H54 (cell line): ENCODE data around the gene SLC4A11.
A peak's percentile ranks its signal among the peaks of the same experiment; 100 is the strongest.

Experiments used
- DNase-seq: peaks from one replicate; pipeline ENCODE4 v3.0.0; 2011; ENCODE audit warnings: low spot score, mixed read lengths; ENCODE audit not compliant: insufficient read length
- FAIRE-seq: peaks from 3 replicates; lab custom pipeline; 2011; peaks lifted over from hg19 to GRCh38; lab: Jason Lieb, UNC
- POLR2A ChIP-seq: IDR thresholded peaks from 2 replicates; pipeline ENCODE4 v1.6.1; 2011; ENCODE audit warnings: low read depth, mild to moderate bottlenecking, low read length

SLC4A11 gene

DNA sequence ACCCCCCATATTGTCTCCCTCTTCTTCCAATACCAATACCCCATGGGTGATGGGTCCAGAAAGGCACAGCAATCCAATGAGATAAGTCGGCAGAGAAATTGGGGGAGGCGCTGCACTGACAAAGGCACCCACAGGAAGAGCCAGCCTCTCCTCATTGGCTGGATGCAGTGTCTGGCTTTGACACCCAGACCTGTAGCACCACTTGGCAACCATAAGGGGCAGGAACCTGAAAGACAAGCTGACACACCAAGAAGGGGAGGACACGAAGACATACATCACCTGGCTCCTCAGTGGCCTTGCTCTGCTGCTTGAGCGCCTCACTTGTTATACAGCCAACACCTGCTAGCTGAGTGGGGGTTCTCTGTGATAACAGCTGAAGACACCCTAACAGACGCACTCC is 19.4 kb upstream of the SLC4A11 start:
- no peak for FAIRE-seq
- TF ChIP-seq POLR2A: no peak
- no peak for DNase-seq

DNA sequence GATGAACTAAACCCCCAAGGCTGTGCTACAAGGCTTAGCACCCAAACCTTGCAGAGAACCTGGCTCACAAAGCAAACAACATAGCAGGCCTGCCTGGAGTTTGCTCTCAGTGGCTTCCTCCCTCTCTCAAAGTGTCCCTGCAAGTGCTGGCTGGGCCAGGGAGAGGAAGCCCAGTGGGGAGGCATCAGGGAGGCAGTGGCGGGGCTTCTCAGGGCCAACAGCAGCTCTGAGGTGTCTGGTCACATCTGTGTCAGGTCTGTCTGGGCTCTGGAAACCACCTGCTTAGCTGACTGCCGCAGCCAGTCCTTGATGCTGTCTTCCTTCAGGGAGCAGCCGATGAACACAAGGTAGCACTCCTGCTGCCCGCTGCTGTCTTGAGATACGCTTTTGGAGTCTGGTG is 16.7 kb upstream of the SLC4A11 start:
- TF ChIP-seq POLR2A: no peak
- DNase-seq (no peak), FAIRE-seq (no peak)

- peak; percentile 44 for DNase-seq
- FAIRE-seq: no peak
- TF ChIP-seq POLR2A: no peak
Observed at GRCh38 chr20:3251806-3252205, 12.8 kb upstream of the SLC4A11 start.

- FAIRE-seq (no peak), DNase-seq (no peak)
- no peak for TF ChIP-seq POLR2A
Observed at GRCh38 chr20:3250091-3250504, 11.1 kb upstream of the SLC4A11 start.

- DNase-seq (no peak), FAIRE-seq (no peak)
- no peak for TF ChIP-seq POLR2A
Observed at GRCh38 chr20:3248993-3249347, 10.0 kb upstream of the SLC4A11 start.

GRCh38 chr20:3248167-3248992 is 9.4 kb upstream of the SLC4A11 start:
- no peak for TF ChIP-seq POLR2A
- DNase-seq (no peak), FAIRE-seq (no peak)

DNA sequence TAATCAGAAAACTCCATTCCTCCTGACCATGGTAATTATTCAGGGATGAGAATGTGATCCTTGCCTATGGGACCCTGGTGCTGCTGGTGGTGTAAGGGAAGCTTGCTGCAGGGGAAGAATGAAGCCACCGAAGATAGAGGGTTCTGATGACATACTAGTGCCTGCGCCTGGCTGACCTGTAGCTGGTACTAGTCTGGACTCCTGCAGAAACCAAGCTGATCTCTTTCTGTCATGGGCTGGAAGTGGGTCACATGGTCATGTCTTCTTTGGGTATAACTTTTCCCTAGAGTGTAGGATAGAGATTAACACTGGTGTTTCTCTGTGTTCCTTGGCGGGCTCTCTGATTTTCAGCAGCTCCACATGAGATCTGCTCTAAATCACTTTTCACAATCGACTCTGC is 8.6 kb upstream of the SLC4A11 start:
- FAIRE-seq (no peak), DNase-seq (no peak)
- TF ChIP-seq POLR2A: no peak

- FAIRE-seq (no peak), DNase-seq (no peak)
- no peak for TF ChIP-seq POLR2A
Observed at GRCh38 chr20:3246682-3247081, 7.7 kb upstream of the SLC4A11 start.

DNA sequence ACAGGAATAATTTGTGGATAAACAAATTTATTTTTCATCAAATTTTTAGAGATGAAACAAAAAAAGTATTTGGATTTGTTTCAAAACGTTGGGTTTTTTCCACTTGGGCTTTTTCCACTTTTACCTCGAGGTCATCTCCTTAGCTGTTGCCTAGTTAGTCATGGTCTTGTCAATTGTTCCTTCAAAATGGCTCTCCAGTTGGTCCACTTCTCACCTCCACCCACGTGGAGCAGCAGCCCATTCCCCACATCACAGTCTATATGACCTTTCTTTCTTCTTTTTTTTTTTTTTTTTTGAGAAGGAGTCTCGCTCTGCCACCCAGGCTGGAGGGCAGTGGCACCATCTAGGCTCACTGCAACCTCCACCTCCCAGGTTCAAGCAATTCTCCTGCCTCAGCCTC is 6.7 kb upstream of the SLC4A11 start:
- no peak for TF ChIP-seq POLR2A
- DNase-seq: no peak
- FAIRE-seq: no peak

DNA sequence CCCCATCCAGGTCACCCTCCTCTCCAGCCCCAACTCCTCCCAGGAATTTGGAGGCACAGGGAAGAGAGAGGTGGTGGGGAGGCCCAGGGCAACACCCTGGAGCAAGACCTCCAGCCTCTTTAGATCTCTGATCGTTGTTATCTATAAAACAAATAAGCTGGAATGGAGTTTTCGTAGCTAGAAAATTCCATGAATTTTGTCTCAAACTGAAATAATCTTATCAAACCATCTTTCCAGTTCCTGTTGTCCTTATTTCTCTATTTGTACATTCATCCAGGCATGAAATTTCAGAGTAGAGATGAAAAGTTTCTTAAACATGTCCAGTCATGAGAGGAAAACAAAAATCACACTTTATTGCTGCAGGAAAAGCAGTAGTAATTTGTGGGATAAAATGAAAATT is 6.2 kb upstream of the SLC4A11 start:
- no peak for TF ChIP-seq POLR2A
- no peak for DNase-seq
- no peak for FAIRE-seq

DNA sequence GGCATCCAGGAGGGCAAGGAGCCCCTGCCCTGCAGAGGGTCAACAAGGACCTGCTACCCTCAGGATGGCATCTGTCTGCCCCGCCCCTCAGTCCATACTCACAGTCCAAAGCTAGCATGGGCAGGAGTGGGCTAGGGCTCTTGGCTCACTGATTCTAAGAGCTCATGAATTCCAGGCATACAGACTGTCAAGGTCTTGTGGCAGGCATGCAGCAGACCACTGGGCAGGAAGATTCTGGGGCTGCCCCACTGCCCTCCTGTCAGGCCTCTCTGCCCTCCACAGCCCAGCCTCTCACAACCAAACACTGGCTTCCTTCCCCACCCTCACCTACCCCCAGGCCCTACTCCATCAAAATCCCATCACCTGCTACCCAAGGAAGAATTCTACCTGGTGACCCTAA is 5.6 kb upstream of the SLC4A11 start:
- FAIRE-seq (no peak), DNase-seq (no peak)
- no peak for TF ChIP-seq POLR2A

GRCh38 chr20:3243718-3244358 is 4.8 kb upstream of the SLC4A11 start:
- TF ChIP-seq POLR2A: no peak

DNA sequence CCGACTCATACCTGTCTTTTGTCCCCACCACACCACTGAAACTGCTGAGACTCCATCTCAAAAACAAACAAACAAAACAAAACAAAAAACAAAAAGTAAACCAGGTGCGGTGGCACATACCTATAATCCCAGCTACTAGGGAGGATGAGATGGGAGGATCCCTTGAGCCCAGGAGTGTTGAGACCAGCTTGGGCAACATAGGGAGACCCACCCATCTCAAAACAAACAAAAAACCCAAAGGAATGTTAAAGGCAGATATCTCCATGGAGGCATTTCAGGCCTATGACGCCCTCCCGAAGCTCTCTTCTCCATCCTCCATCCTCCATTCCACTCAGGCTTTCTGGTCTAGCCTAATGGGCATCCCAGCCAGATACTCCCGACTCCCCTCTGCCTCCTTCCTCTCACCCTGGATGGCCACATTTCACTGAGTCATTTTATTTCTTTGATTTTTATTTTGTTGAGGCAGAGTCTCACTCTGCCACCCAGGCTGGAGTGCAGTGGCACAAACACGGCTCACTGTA is 3.2 kb upstream of the SLC4A11 start:
- FAIRE-seq (no peak), DNase-seq (no peak)
- TF ChIP-seq POLR2A: no peak

More at GRCh38 chr20:3243718-3244358, 4.8 kb upstream of the SLC4A11 start:
- no peak for DNase-seq
- no peak for FAIRE-seq

DNA sequence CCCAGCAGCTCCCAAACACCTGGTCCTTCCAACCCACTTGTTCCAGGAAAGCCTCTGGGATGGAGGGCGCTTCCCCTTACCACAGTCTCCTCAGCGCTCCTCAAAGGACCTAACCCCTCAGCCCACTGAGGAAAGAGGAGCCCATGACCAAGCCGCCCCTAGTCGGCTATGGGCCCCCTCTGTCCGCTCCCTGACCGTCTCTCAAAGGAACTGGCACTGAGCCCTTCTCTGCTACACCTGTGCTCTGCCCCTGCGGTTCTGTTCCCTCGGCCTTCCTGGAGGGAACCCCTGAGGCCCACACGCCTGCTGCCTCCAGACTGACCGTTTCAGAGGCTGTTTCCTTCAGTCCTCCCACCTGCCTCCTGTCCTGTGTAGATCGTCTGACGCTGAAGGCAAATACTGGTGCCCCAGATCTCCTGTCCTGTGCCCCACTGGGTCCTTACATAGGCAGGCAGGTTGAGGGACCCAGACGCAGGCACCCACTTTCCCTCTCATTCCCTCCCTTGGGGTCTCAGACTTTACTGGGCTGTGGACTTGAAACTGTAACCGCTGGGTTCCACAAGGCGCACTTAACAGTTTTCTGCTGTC is 1.9 kb upstream of the SLC4A11 start:
- no peak for TF ChIP-seq POLR2A
- no peak for FAIRE-seq
- no peak for DNase-seq
